Fibroblast of gingiva (primary cell): ENCODE measurements around the gene VSIR.

Source experiments
- DNase-seq: peaks from one replicate; pipeline ENCODE4 v3.0.0-alpha.2; 2011; ENCODE audit warnings: low read depth

Gene VSIR

DNA sequence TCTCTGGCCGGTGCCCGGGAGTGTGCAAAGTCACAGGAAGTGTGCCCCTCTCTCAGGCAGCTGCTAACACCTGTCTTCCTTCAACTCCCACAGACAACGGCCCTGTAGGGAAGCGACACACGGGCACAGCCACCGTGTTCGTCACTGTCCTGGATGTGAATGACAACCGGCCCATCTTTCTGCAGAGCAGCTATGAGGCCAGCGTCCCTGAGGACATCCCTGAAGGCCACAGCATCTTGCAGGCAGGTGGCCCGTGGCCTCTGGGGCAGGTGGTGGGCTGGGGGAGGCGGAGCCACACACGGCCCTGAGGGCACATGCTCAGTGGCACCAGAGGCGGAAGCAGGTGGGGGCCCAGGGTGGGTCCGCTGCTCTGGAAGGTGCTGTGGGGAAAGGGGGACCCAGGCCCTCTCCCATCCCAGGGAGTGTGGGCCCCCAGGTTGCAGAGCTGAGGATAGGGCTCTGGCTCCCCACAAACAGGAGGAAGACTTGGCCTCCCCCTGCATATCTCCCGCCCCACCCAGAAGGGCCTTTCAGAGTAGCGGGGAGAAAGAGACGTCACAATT, 60.7 kb downstream of the VSIR start:
- no peak for DNase-seq

- no peak for DNase-seq
Observed at GRCh38 chr10:71712170-71712569, 61.1 kb downstream of the VSIR start.

GRCh38 chr10:71711052-71711623, 62.2 kb downstream of the VSIR start:
- no peak for DNase-seq

- no peak for DNase-seq
Observed at GRCh38 chr10:71710519-71710918, 62.8 kb downstream of the VSIR start.

DNA sequence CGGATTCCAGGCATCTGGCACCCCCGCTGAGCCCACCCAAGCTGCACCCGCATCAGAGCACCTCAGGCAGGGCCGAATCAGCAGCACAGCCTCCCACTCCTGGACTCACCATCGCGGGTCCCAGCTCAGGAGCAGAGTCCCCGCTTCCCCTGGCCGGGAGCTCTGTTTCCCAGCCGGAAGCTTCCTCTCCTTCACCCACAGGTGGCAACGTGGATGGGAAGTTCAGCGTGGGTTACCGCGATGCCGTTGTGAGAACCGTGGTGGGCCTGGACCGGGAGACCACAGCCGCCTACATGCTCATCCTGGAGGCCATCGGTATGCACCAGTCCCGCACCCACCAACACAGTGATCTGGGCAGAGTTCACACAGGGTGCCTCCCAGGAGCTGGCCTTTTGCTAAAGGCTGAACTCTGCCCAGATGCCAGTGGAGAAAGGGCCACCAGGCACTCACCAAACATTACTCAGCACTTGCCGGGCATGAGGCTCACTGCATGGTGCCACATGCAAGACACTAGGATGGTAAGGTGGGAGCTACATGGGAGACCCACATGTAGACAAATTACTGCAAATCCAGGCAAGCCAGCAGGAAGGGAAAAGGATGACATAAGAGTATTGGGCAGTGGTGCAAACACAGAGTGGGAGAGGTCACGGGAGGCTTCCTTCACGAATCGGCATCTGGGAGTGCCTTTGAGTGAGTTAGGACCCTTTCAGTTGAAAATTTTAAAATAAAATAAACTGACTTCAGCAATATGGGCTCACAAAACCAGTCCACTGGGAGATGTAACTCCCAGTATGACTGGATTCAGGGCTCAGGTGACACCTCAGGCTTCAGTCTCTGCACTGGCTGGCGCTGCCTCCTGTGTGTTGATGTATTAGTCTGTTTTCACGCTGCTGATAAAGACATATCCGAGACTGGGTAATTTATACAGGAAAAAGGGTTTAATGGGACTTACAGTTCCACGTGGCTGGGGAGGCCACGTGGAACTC, 64.1 kb downstream of the VSIR start:
- DNase-seq, result no peak

DNA sequence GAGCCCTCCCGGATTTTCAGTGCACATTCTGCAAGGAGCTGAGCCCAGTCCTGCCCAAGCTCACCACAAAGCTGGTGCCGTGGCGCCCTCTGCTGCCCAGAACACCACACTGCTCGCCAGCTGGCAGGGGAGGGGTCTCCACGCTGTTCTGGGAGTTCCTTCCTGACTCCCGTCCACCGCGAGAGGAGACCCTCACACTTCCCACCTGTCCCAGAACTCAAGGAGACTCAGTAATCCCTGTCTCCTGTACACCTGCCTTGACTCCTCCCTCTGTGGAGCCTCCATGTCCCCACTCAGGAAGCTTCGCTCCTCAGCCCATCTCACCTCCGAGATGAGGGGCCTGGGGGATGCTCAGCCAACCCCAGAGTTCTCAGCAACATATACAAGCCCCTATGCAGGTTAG, 65.0 kb downstream of the VSIR start:
- DNase-seq, result no peak

- DNase-seq, result no peak
Observed at GRCh38 chr10:71707240-71707789, 66.0 kb downstream of the VSIR start.

DNA sequence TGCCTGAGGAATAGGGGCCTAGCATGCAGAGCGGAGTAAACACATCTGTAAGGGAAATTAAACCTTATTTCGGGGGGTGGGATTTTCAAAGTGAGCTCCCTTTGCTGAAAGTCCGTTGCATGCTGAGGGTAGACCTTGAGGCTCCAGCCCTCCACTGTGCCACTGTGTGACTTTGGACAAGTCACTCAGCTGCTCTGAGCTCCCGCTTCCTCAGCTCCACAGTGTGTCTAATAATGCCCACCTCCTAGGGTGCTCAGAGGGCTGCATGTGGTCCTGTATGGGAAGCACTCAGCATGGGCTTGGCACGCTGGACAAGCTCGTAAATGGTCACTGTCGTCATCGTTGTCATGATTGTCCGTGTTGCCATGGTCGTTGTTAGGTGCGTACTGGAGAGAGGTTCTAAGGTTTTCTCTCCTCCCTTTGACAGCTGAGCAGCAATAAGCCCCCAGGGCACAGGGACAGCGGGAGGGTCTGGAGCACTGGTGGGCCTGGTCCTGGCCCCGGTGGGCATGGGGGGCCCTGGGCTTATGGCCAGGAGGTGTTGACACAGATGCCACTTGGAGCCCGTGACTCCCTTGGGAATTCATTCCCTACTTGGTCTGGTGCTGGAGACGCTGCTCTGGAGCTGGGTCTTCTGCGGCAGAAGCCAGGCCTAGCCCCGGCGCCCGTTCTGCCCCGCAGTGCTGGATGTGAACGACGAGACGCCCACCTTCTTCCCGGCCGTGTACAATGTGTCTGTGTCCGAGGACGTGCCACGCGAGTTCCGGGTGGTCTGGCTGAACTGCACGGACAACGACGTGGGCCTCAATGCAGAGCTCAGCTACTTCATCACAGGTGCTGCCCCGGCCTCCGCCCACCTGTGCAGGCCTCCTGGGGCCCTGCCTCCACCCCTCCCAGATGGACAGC, 66.9 kb downstream of the VSIR start:
- DNase-seq, result no peak

- DNase-seq, result no peak
Observed at GRCh38 chr10:71705582-71705981, 67.7 kb downstream of the VSIR start.

DNA sequence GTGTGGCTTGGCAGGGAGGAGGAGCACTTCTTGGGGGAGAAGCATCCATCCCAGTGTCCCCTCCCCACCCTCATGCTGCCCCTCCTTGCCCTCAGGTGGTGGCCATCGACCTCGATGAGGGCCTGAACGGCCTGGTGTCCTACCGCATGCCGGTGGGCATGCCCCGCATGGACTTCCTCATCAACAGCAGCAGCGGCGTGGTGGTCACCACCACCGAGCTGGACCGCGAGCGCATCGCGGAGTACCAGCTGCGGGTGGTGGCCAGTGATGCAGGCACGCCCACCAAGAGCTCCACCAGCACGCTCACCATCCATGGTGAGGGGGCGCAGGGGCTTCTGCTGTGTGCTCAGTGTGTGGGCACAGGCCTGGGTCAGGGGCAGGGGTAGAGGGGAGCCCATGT, 68.5 kb downstream of the VSIR start:
- no peak for DNase-seq

- DNase-seq, result no peak
Observed at GRCh38 chr10:71703577-71703976, 69.7 kb downstream of the VSIR start.

GRCh38 chr10:71701496-71702132, 71.7 kb downstream of the VSIR start:
- DNase-seq, result no peak

DNA sequence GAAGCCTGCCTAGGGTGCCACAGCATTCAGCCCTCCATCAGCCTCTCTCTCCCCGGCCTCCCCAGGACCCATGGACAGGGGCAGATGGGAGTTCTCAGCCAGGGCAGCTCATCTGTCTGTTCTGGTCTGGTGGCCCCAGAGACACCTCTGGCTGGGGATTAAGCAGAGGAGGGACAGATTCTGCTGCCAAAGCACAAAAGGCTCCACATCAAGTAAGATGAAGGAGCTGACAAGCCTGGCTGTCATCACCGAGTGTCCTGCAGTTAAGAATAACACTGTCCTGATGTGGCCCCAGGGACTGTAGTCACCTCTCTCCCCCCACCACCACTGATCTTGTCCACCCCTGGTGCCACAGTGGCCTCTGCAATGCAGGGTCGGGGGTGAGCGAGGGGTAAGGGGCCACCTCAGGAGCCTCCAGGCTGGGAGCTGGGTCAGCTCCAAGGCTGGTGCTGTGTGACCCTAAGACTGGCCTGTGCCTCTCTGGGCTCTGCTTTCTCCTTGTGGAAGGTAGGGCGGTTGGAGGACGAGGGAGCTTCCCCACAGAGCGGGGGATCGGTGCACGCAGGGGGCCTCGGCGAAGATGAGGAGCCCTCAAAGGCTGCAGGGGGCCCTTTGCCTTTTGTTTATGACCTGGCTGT, 72.5 kb downstream of the VSIR start:
- no peak for DNase-seq

- DNase-seq, result no peak
Observed at GRCh38 chr10:71698737-71699136, 74.6 kb downstream of the VSIR start.

DNA sequence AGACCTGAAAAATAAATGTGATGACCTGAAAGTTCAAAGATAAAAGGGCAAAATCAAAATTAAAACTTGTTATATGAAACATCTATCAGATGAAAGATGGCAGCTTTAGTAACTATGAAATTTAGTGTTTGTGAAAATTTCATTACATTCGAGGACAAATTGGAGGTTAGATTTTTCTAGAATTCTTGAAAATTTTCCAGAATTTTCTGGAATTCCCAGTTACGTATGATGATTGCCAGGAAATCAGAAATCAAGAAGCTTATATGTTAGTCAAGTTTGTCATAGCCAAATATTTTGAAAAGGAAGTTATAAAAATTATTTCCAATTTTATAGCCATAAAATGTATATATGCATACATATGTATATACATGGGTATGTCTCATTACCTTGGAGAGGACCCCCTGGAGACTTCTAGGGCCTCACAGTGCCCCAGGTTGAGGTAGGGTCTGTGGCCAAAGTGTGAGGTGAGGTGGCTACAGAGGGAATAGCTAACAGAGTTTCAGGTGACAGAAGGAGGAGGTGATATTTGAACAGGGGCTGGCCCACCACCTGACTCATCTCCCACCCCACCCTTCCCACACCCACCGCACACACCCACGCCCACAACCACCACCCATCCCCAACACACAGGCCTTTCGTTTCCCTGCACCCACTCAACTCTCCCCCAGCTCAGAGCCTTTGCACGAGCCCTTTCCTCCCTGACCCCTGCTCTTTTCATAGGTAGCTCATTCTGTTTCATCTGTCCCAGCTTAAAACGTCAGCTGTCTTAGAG, 75.2 kb downstream of the VSIR start:
- DNase-seq, result no peak
